GM19099 (cell line): ENCODE measurements around the gene MARCHF4.

Source experiments
- POLR2A ChIP-seq: IDR thresholded peaks from 3 replicates; pipeline ENCODE4 v1.6.1; 2011; ENCODE audit warnings: low read depth; ENCODE audit not compliant: insufficient read length; ENCODE audit errors: extremely low read depth

The MARCHF4 gene

GRCh38 chr2:216371721-216372702 lies at the start of gene MARCHF4:
Gene MARCHF4, minus strand, starts transcription at chr2:216372483. Its CDS starts 2,223 bp downstream, at chr2:216370260.
- TF ChIP-seq POLR2A, result no peak

- TF ChIP-seq POLR2A, result no peak
Measured at GRCh38 chr2:216420367-216421101, 48.3 kb upstream of the MARCHF4 start.

GRCh38 chr2:216418981-216419380 lies 46.7 kb upstream of the MARCHF4 start:
- TF ChIP-seq POLR2A, result no peak

GRCh38 chr2:216416571-216417307 lies 44.5 kb upstream of the MARCHF4 start:
- TF ChIP-seq POLR2A, result no peak

GRCh38 chr2:216415541-216415940 lies 43.3 kb upstream of the MARCHF4 start:
- TF ChIP-seq POLR2A, result no peak

- no peak for TF ChIP-seq POLR2A
Measured at GRCh38 chr2:216414772-216415319, 42.6 kb upstream of the MARCHF4 start.

GRCh38 chr2:216413882-216414281 lies 41.6 kb upstream of the MARCHF4 start:
- no peak for TF ChIP-seq POLR2A

GRCh38 chr2:216412022-216412999 lies 40.0 kb upstream of the MARCHF4 start, which contains the start of gene SMARCAL1:
Gene SMARCAL1, plus strand, starts transcription at chr2:216412484. Its CDS starts 2,221 bp downstream, at chr2:216414705.
- TF ChIP-seq POLR2A, result peak; percentile 75

- TF ChIP-seq POLR2A, result no peak
Measured at GRCh38 chr2:216410550-216410949, 38.3 kb upstream of the MARCHF4 start.

- TF ChIP-seq POLR2A, result no peak
Measured at GRCh38 chr2:216408426-216409290, 36.4 kb upstream of the MARCHF4 start.

GRCh38 chr2:216406826-216407225 lies 34.5 kb upstream of the MARCHF4 start:
- no peak for TF ChIP-seq POLR2A

- TF ChIP-seq POLR2A, result no peak
Measured at GRCh38 chr2:216405588-216405987, 33.3 kb upstream of the MARCHF4 start.
